ENCODE measurements around the gene LCE3E. TPM values are rescaled to one million over a fixed set of nuclear protein-coding genes. Genes with fewer than 3 reads are reported as not detected.

The LCE3E gene
- total RNA-seq, 1 experiment from 2014 or later: not detected

GRCh38 chr1:152613511-152613910 lies 46.9 kb upstream of the LCE3E start, which contains the start of gene LCE3B:
TSS of gene LCE3B (plus strand) at chr1:152613811. CDS start at chr1:152613811, 0 bp downstream.
- H3K9me3 ChIP-seq (ENCODE audit: control insufficient read depth in 1 of 2, insufficient read depth in 1 of 2, low read depth in 1 of 2, low read length in 2 of 2): peaks cover 3% of the 10 kb centered on the region in 2 experiments; a peak in 2 of 4 replicates
- no peaks in the 10 kb centered on the region for H3K9me2 ChIP-seq (ENCODE audit: insufficient read depth)
- intact Hi-C loops (cut with micrococcal nuclease): no loop called here
- no peak within 1 kb of the TSS for H3K27ac ChIP-seq (ENCODE audit: low read depth, low read length)
- no peaks in the 10 kb centered on the region for H3K27me3 ChIP-seq (ENCODE audit: insufficient read depth, low read length)
- ChIA-PET CTCF (no interaction called here), RAD21 (ENCODE audit: low non-redundant PET in 1 of 2, low total read pairs in 2 of 2, uncharacterized antibody in 2 of 2, unreplicated experiment in 2 of 2) (no interaction called here), POLR2A (no interaction called here)
- H2AFZ ChIP-seq (ENCODE audit: low read depth, low read length, poor library complexity, severe bottlenecking): no peak within 1 kb of the TSS
- no peaks in the 10 kb centered on the region for H3K36me3 ChIP-seq (ENCODE audit: control insufficient read depth in 1 of 2, insufficient read depth in 2 of 2, low read length in 2 of 2)
- no peak within 1 kb of the TSS for H3K9ac ChIP-seq (ENCODE audit: low read length)
- H3K4me1 ChIP-seq (ENCODE audit: control insufficient read depth in 1 of 2, insufficient read depth in 2 of 2, low read length in 2 of 2): no peaks in the 10 kb centered on the region
- DNase-seq (ENCODE audit: low read depth, low spot score): no peak
- TF ChIP-seq POLR2AphosphoS5 (IDR thresholded peaks at IDR 0.05; ENCODE audit: low read depth, low read length) (no peak), REST (IDR thresholded peaks at IDR 0.05; ENCODE audit: low read depth) (no peak), POLR2A (IDR thresholded peaks at IDR 0.05; ENCODE audit: borderline replicate concordance, extremely low read depth, insufficient read depth, insufficient read length) (no peak), ATF3 (IDR thresholded peaks at IDR 0.05) (no peak), SP1 (IDR thresholded peaks at IDR 0.05; ENCODE audit: low read depth) (no peak), SRF (IDR thresholded peaks at IDR 0.05; ENCODE audit: low read depth) (no peak), YY1 (IDR thresholded peaks at IDR 0.05; ENCODE audit: extremely low read depth, insufficient replicate concordance, low read depth, low read length) (no peak), EZH2phosphoT487 (IDR thresholded peaks at IDR 0.05; ENCODE audit: borderline replicate concordance) (no peak), JUND (IDR thresholded peaks at IDR 0.05) (no peak), SIN3A (IDR thresholded peaks at IDR 0.05; ENCODE audit: low read depth) (no peak), TCF7L2 (IDR thresholded peaks at IDR 0.05; ENCODE audit: borderline replicate concordance, extremely low read depth, insufficient read depth, insufficient read length) (no peak), CEBPB (IDR thresholded peaks at IDR 0.05; ENCODE audit: low read depth) (no peak), CBX3 (IDR thresholded peaks at IDR 0.05; ENCODE audit: low read depth) (no peak), ZBTB33 (IDR thresholded peaks at IDR 0.05; ENCODE audit: extremely low read depth, insufficient replicate concordance, low read length) (no peak), EGR1 (IDR thresholded peaks at IDR 0.05; ENCODE audit: low read depth) (no peak), ZNF274 (IDR thresholded peaks at IDR 0.05; ENCODE audit: low read depth, low read length) (no peak), MAX (IDR thresholded peaks at IDR 0.05) (no peak), EZH2 (IDR thresholded peaks at IDR 0.05) (no peak), FOSL1 (IDR thresholded peaks at IDR 0.05; ENCODE audit: low read depth) (no peak), CTCF (IDR thresholded peaks at IDR 0.05 in 2 of 3, conservative IDR thresholded peaks at IDR 0.05 in 1 of 3; ENCODE audit: borderline replicate concordance in 1 of 3, insufficient read depth in 1 of 3, low read depth in 2 of 3, low read length in 2 of 3) (no peak)
- no TSS peak for BruUV-seq (replicated peaks)
- no peak within 1 kb of the TSS for H3K4me2 ChIP-seq (ENCODE audit: low read length)
- H3K4me3 ChIP-seq (replicated peaks in 1 of 2; ENCODE audit: low read depth in 1 of 2, low read length in 2 of 2): no peak within 1 kb of the TSS
- H4K20me1 ChIP-seq (ENCODE audit: insufficient read depth): no peaks in the 10 kb centered on the region
- ATAC-seq: no peak
- H3K79me2 ChIP-seq (ENCODE audit: insufficient read depth, low read length): no peaks in the 10 kb centered on the region

All from HCT116 (cell line).